Transverse colon (tissue), 4 donors: ENCODE results near the gene OBSCN. TPM values are rescaled to one million over a fixed set of nuclear protein-coding genes. Genes with fewer than 3 reads are reported as not detected.

Experiments used
- DNase-seq: peaks from one replicate; pipeline ENCODE4 v3.0.0-alpha.2; 2019
- H3K27ac ChIP-seq, 4 donors: fragments of 200-600 bp; sonication (generic); 2 replicates each; pipeline ENCODE4 v1.5.1; 2016 to 2018; ENCODE audit warnings: inconsistent platforms in 4 of 4
- H3K27me3 ChIP-seq: fragments of 200-600 bp; sonication (generic); 2 replicates; pipeline ENCODE4 v1.5.1; 2017; ENCODE audit warnings: inconsistent platforms
- H3K36me3 ChIP-seq, 4 donors: fragments of 200-600 bp; sonication (generic); 2 replicates each; pipeline ENCODE4 v1.5.1; 2017 to 2019; ENCODE audit warnings: inconsistent platforms in 4 of 4
- H3K4me1 ChIP-seq, 4 donors: fragments of 200-600 bp; sonication (generic); 2 replicates each; pipeline ENCODE4 v1.5.1; 2017 to 2020; ENCODE audit warnings: inconsistent platforms in 4 of 4
- H3K4me3 ChIP-seq, 4 donors: fragments of 200-600 bp; sonication (generic); 1 replicate in 1 of 4; 2 replicates in 3 of 4; pipeline versions ENCODE4 v1.5.1 to v1.6.1; 2017 to 2019; ENCODE audit warnings: inconsistent platforms in 4 of 4
- H3K9me3 ChIP-seq, 2 donors: fragments of 200-600 bp; sonication (generic); 2 replicates each; pipeline ENCODE4 v1.5.1; 2017 to 2019; ENCODE audit warnings: inconsistent platforms in 2 of 2
- CTCF ChIP-seq, 5 experiments: fragments of 200-600 bp in 3 of 5; fragments of 450-650 bp in 2 of 5; sonication (generic) in 3 of 5; IDR thresholded peaks; 1 replicate in 2 of 5; 2 replicates in 3 of 5; pipeline ENCODE4 v1.5.1; 2016 to 2017; ENCODE audit warnings: antibody characterized with exemption in 5 of 5, inconsistent platforms in 3 of 5, mild to moderate bottlenecking in 2 of 5, moderate library complexity in 1 of 5
- EP300 ChIP-seq: sonication (generic); formaldehyde crosslinking; IDR thresholded peaks from one replicate; pipeline ENCODE4 v1.6.1; 2017; ENCODE audit warnings: antibody characterized with exemption, low read depth
- POLR2A ChIP-seq: fragments of 450-650 bp; IDR thresholded peaks from one replicate; pipeline ENCODE4 v1.6.1; 2016; ENCODE audit warnings: antibody characterized with exemption, mild to moderate bottlenecking, moderate library complexity
- POLR2AphosphoS5 ChIP-seq, 3 donors: sonication (generic); formaldehyde crosslinking; IDR thresholded peaks; one replicate each; pipeline ENCODE4 v1.6.1; 2016; ENCODE audit warnings: antibody characterized with exemption in 3 of 3
- WGBS, 2 donors: methylation state at CpG; one replicate each; pipeline ENCODE4 v1.1.5; 2018; ENCODE audit warnings: low coverage in 1 of 2; 5-methylcytosine and 5-hydroxymethylcytosine counted together
- in situ Hi-C, 4 donors: fragments of 200-750 bp; cut with MboI; loops; one replicate each; pipeline versions ENCODE4 v1.15.0 to v1.15.1; 2017; ENCODE audit warnings: low sequenced_read_pairs in 3 of 4, low pct_ligation_motif_present in 1 of 4, low pct_unique_long_range_greater_than_20kb in 1 of 4
- intact Hi-C: fragments of 100-400 bp; cut with DNase I; formaldehyde crosslinking; loops from one replicate; pipeline ENCODE4 v1.15.1; 2023; ENCODE audit warnings: low total_unique reads
- total RNA-seq, 4 donors: library from RNA; depleted of rRNA; stranded (reverse); fragments of >200 nt; gene quantifications; one replicate each; pipeline ENCODE4 v1.1.0, GENCODE V29; 2016

Gene OBSCN
- total RNA-seq, 4 donors from 2014 or later: 11.9 to 21.7 (median 15.8) TPM

DNA sequence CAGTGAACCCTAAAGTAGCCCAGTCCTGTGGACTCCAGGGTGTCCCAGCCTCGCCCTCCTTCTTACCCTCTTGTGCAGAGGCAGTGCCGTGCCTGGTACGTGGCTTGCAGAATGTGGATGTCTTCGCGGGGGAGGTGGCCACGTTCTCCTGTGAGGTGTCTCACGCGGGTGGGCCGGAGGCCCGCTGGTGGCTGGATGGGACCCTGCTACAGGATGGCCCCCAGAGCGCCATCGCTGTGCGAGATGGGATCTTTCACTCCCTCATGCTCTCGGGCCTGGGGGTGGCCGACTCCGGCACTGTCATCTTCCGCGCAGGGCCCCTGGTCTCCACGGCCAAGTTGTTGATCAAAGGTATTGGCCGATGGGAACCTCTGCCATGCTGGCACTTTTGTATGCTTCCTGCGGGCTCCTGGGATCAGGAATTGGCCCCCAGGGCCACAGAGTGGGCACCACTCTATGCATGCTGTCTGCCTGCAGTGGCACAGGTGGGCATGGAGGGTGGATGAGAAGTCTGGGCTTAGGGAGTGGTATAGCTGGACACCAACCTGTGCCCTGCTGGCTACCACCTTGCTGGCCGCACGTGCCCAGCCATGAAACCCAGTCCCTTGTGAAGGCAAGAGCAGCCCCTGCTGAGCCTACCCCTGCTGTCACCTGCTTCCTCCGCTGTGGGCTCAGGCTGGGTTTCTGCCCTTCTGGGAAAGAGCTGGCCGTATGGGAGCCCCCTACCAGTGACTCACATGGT, 105.9 kb downstream of the OBSCN start:
- no peak for TF ChIP-seq POLR2AphosphoS5 (IDR thresholded peaks at IDR 0.05)
- TF ChIP-seq EP300: no peak
- no peak for TF ChIP-seq POLR2A
- no peak for TF ChIP-seq CTCF (IDR thresholded peaks at IDR 0.05)
- intact Hi-C loops (no loop called here), in situ Hi-C loops (no loop called here)
- Histone ChIP-seq H3K4me3 (no peak overlapping the region), H3K27me3 (no peaks in the 10 kb centered on the region), H3K9me3 (no peaks in the 10 kb centered on the region), H3K4me1 (no peaks in the 10 kb centered on the region), H3K36me3 (no peaks in the 10 kb centered on the region), H3K27ac (no peak overlapping the region)
- 96% methylated on average over 24 of the region's 25 CpGs; no CpG with 5 or more reads in 1 of the 2 donors for WGBS, 2 donors
- no peak for DNase-seq

- Histone ChIP-seq H3K27me3 (no peaks in the 10 kb centered on the region), H3K36me3 (no peaks in the 10 kb centered on the region), H3K4me3 (no peak overlapping the region), H3K27ac (no peak overlapping the region), H3K9me3 (no peaks in the 10 kb centered on the region), H3K4me1 (no peaks in the 10 kb centered on the region)
- in situ Hi-C loops (no loop called here), intact Hi-C loops (no loop called here)
- no peak for TF ChIP-seq POLR2AphosphoS5 (IDR thresholded peaks at IDR 0.05)
- no peak for TF ChIP-seq POLR2A
- no peak for TF ChIP-seq EP300
- TF ChIP-seq CTCF (IDR thresholded peaks at IDR 0.05): no peak
- WGBS, 2 donors: 78 to 100% methylated on average over 1 to 2 of the region's 3 CpGs
- no peak for DNase-seq
These were observed 106.4 kb downstream of the OBSCN start for GRCh38 chr1:228314315-228314657.

DNA sequence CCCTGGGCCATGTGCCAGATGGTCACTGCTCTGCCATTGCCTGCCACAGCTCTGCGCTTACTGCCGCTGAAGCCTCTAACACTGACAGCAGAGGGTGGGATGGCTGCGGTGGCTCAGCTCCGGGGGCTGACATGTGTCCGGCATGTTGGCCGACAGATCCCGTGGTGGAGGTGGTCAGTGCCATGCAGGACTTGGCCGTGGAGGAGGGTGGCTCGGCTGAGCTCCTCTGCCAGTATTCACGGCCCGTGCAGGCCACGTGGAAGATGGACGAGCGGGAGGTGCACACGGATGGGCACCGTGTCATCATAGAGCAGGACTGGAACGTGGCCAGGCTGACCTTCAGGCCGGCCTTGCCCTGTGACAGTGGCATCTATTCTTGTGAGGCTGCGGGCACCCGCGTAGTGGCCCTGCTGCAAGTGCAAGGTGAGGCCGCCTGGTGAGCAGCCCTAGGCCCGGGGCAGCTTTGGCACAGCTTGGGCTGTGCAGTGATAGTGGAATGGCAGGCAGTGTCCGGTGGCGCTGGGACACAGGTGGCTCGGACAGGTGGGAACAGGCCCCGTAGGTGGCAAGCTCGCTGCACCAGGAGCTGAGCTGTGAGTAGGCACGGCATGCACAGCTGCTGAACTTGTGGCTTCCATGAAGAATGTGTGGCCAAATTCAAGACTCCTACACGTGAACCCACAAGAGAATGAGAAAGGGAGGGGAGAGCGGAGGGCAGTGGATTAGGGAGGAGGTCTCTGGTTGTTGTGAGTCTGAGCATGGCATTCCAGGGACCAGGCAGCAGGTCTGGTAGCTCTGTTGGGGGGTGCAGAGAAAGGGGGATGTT, 107.0 kb downstream of the OBSCN start:
- DNase-seq: no peak
- intact Hi-C loops: no loop called here

More for the DNA sequence above, 107.0 kb downstream of the OBSCN start:
- H3K27me3 ChIP-seq: no peaks in the 10 kb centered on the region
- no peaks in the 10 kb centered on the region for H3K4me1 ChIP-seq
- H3K4me3 ChIP-seq: no peak overlapping the region
- TF ChIP-seq EP300: no peak
- no peak for TF ChIP-seq CTCF (IDR thresholded peaks at IDR 0.05)
- TF ChIP-seq POLR2AphosphoS5 (IDR thresholded peaks at IDR 0.05): no peak
- TF ChIP-seq POLR2A: no peak
- no peaks in the 10 kb centered on the region for H3K9me3 ChIP-seq
- WGBS, 2 donors: 60 to 90% methylated on average over 2 to 31 of the region's 31 CpGs
- H3K36me3 ChIP-seq: no peaks in the 10 kb centered on the region
- in situ Hi-C loops: no loop called here
- H3K27ac ChIP-seq: no peak overlapping the region
